ENCODE results near the gene EIF4A3.

- no peak for TF ChIP-seq ATF6 (CRISPR knock-in tag; IDR thresholded peaks at IDR 0.05)
- TF ChIP-seq SP1 (CRISPR knock-in tag; conservative IDR thresholded peaks at IDR 0.05) = no peak
Measured at GRCh38 chr17:80118601-80119270, 28.2 kb downstream of the EIF4A3 start.
